COLO668 (cell line): ENCODE results near the gene ETDC.
A peak's percentile ranks its signal among the peaks of the same experiment; 100 is the strongest.
"Not testable (repeated sequence)": the region's sequence is repeated elsewhere in the genome, so short reads cannot be mapped to it uniquely, and the experiment has no call there.

Source experiments
- DNase-seq: peaks from one replicate; lab custom pipeline; 2025; ENCODE audit not compliant: unreplicated experiment; lab: John Stamatoyannopoulos, UW

The ETDC gene

GRCh38 chrX:135309430-135309923, at the start of gene ETDC:
Gene ETDC, plus strand, starts transcription at chrX:135309480. Its CDS starts 0 bp downstream, at chrX:135309480.
- DNase-seq = no peak

GRCh38 chrX:135260976-135261375, 48.3 kb upstream of the ETDC start:
- DNase-seq = not testable (repeated sequence)

GRCh38 chrX:135263376-135263775, 45.9 kb upstream of the ETDC start:
- DNase-seq = not testable (repeated sequence)

GRCh38 chrX:135264206-135264605, 45.1 kb upstream of the ETDC start:
- no peak for DNase-seq

- DNase-seq = no peak
Observed at GRCh38 chrX:135273162-135273561, 36.1 kb upstream of the ETDC start.

GRCh38 chrX:135275973-135276372, 33.3 kb upstream of the ETDC start:
- DNase-seq = no peak

GRCh38 chrX:135287266-135287823, 21.9 kb upstream of the ETDC start:
- DNase-seq = no peak

GRCh38 chrX:135295238-135295943, 13.9 kb upstream of the ETDC start:
- no peak for DNase-seq

GRCh38 chrX:135295944-135296305, 13.4 kb upstream of the ETDC start:
- no peak for DNase-seq

GRCh38 chrX:135302269-135302873, 6.9 kb upstream of the ETDC start:
- peak; percentile 6 for DNase-seq

GRCh38 chrX:135304741-135305140, 4.5 kb upstream of the ETDC start:
- DNase-seq = no peak

- no peak for DNase-seq
Observed at GRCh38 chrX:135307171-135307570, 2.1 kb upstream of the ETDC start.

GRCh38 chrX:135308345-135308855, 880 bp upstream of the ETDC start:
- DNase-seq = no peak

GRCh38 chrX:135315864-135316263, 6.6 kb downstream of the ETDC start:
- no peak for DNase-seq

- no peak for DNase-seq
Observed at GRCh38 chrX:135324463-135324862, 15.2 kb downstream of the ETDC start.

GRCh38 chrX:135325036-135325818, 15.9 kb downstream of the ETDC start:
- not testable (repeated sequence) for DNase-seq

GRCh38 chrX:135327299-135327698, 18.0 kb downstream of the ETDC start:
- no peak for DNase-seq

- DNase-seq = no peak
Observed at GRCh38 chrX:135328421-135329005, 19.2 kb downstream of the ETDC start.

- DNase-seq = no peak
Observed at GRCh38 chrX:135330706-135331105, 21.4 kb downstream of the ETDC start.

- no peak for DNase-seq
Observed at GRCh38 chrX:135331525-135331924, 22.2 kb downstream of the ETDC start.

GRCh38 chrX:135340831-135341230, 31.6 kb downstream of the ETDC start:
- DNase-seq = no peak
